ENCODE results near the gene ZXDC.

The ZXDC gene

GRCh38 chr3:126422121-126422520 is 53.6 kb downstream of the ZXDC start:
- H2AFZ ChIP-seq (ENCODE audit: low read length) = no peak overlapping the region
- H3K4me3 ChIP-seq (ENCODE audit: low read length, poor library complexity, severe bottlenecking) = no peak overlapping the region
- no peaks in the 10 kb centered on the region for H3K79me2 ChIP-seq (ENCODE audit: insufficient read depth, low read length)
- no peak overlapping the region for H3K9ac ChIP-seq (ENCODE audit: low read depth, low read length, poor library complexity, severe bottlenecking)
- TF ChIP-seq EZH2phosphoT487 (IDR thresholded peaks at IDR 0.05; ENCODE audit: borderline replicate concordance) = no peak
- TF ChIP-seq, protein P1, sequence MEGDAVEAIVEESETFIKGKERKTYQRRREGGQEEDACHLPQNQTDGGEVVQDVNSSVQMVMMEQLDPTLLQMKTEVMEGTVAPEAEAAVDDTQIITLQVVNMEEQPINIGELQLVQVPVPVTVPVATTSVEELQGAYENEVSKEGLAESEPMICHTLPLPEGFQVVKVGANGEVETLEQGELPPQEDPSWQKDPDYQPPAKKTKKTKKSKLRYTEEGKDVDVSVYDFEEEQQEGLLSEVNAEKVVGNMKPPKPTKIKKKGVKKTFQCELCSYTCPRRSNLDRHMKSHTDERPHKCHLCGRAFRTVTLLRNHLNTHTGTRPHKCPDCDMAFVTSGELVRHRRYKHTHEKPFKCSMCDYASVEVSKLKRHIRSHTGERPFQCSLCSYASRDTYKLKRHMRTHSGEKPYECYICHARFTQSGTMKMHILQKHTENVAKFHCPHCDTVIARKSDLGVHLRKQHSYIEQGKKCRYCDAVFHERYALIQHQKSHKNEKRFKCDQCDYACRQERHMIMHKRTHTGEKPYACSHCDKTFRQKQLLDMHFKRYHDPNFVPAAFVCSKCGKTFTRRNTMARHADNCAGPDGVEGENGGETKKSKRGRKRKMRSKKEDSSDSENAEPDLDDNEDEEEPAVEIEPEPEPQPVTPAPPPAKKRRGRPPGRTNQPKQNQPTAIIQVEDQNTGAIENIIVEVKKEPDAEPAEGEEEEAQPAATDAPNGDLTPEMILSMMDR (conservative IDR thresholded peaks at IDR 0.05; ENCODE audit: low read length) = no peak
- H3K27me3 ChIP-seq (ENCODE audit: insufficient read depth, low read length, poor library complexity, severe bottlenecking) = no peaks in the 10 kb centered on the region
- H4K20me1 ChIP-seq (ENCODE audit: insufficient read depth, low read length, poor library complexity, severe bottlenecking) = no peaks in the 10 kb centered on the region
- H3K4me2 ChIP-seq (ENCODE audit: low read depth, low read length, poor library complexity, severe bottlenecking) = no peak overlapping the region
- H3F3A ChIP-seq (ENCODE audit: low read depth) = no peaks in the 10 kb centered on the region
- H3K9me3 ChIP-seq (ENCODE audit: insufficient read depth, low read depth, low read length) = peaks cover 9% of the 10 kb centered on the region; the same call in 1 of the 2 replicates
- peaks cover 4% of the 10 kb centered on the region for H3K4me1 ChIP-seq (ENCODE audit: insufficient read depth, low read length, poor library complexity, severe bottlenecking)
- no peaks in the 10 kb centered on the region for H3K36me3 ChIP-seq (ENCODE audit: insufficient read depth, low read length)
- no peaks in the 10 kb centered on the region for H3K9me2 ChIP-seq (replicated peaks; ENCODE audit: low read depth, low read length)

- no peaks in the 10 kb centered on the region for H3K79me2 ChIP-seq (ENCODE audit: insufficient read depth, low read length)
- H3K9me2 ChIP-seq (replicated peaks; ENCODE audit: low read depth, low read length) = no peaks in the 10 kb centered on the region
- peaks cover 9% of the 10 kb centered on the region; the same call in 1 of the 2 replicates for H3K9me3 ChIP-seq (ENCODE audit: insufficient read depth, low read depth, low read length)
- H3K4me3 ChIP-seq (ENCODE audit: low read length, poor library complexity, severe bottlenecking) = no peak overlapping the region
- H3K9ac ChIP-seq (ENCODE audit: low read depth, low read length, poor library complexity, severe bottlenecking) = no peak overlapping the region
- no peaks in the 10 kb centered on the region for H3K36me3 ChIP-seq (ENCODE audit: insufficient read depth, low read length)
- H3K4me2 ChIP-seq (ENCODE audit: low read depth, low read length, poor library complexity, severe bottlenecking) = no peak overlapping the region
- TF ChIP-seq EZH2phosphoT487 (IDR thresholded peaks at IDR 0.05; ENCODE audit: borderline replicate concordance) = no peak
- TF ChIP-seq, protein P1 (conservative IDR thresholded peaks at IDR 0.05; ENCODE audit: low read length) = no peak
- H3K4me1 ChIP-seq (ENCODE audit: insufficient read depth, low read length, poor library complexity, severe bottlenecking) = peaks cover 8% of the 10 kb centered on the region
- no peaks in the 10 kb centered on the region for H4K20me1 ChIP-seq (ENCODE audit: insufficient read depth, low read length, poor library complexity, severe bottlenecking)
- H3K27me3 ChIP-seq (ENCODE audit: insufficient read depth, low read length, poor library complexity, severe bottlenecking) = no peaks in the 10 kb centered on the region
- H3F3A ChIP-seq (ENCODE audit: low read depth) = no peaks in the 10 kb centered on the region
- H2AFZ ChIP-seq (ENCODE audit: low read length) = no peak overlapping the region
These were observed 54.0 kb downstream of the ZXDC start for GRCh38 chr3:126421573-126422119.

DNA sequence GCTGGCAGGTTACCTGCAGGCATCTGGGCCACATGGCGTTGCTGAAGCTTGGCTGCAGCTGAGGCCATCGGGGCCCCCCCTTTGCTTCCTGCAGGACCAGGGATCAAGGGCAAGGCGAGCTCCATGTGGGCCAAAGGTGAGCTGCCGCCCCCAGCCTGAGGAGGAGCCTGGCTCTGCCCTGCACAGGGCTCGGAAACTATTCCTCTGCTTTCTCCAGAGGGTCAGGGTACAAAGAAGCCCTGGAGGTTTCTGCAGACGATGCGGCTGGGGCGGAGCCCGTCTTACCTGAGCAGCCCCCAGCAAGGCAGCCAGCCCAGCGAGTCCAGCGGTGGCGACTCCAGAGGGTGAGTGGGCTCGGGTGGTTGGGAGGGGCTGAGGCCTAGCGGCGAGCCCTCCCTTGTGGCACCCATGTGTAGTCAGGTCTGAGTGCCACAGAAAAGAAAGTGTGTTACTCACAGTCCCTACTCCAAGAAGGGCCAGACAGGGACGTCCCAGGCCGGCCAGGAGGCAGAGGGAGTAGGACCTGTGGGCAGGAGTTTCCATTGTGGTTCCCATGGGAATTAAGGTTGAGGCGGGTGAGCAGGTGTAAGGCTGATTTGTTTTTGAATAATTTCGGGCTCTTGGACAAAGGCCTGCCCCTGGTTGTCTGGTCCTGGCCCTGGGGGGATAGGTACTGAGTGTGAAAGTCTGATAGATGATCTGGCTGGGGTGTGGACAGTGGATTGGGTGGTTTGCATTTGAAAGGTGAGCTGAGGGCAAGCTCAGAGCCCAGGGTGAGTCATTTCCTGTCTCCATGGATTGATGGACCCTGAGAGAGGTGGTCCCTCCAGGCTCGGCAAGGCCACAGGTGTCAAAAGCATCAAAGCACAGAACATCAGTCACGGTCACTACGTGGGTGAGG is 55.6 kb downstream of the ZXDC start:
- no peaks in the 10 kb centered on the region for H3K9me3 ChIP-seq (ENCODE audit: insufficient read depth, low read depth, low read length)
- TF ChIP-seq EZH2phosphoT487 (IDR thresholded peaks at IDR 0.05; ENCODE audit: borderline replicate concordance) = no peak
- TF ChIP-seq, protein P1 (conservative IDR thresholded peaks at IDR 0.05; ENCODE audit: low read length) = no peak
- no peak overlapping the region for H3K4me2 ChIP-seq (ENCODE audit: low read depth, low read length, poor library complexity, severe bottlenecking)
- no peak overlapping the region for H3K4me3 ChIP-seq (ENCODE audit: low read length, poor library complexity, severe bottlenecking)
- no peaks in the 10 kb centered on the region for H3K9me2 ChIP-seq (replicated peaks; ENCODE audit: low read depth, low read length)
- no peak overlapping the region for H2AFZ ChIP-seq (ENCODE audit: low read length)
- H3K9ac ChIP-seq (ENCODE audit: low read depth, low read length, poor library complexity, severe bottlenecking) = no peak overlapping the region
- H4K20me1 ChIP-seq (ENCODE audit: insufficient read depth, low read length, poor library complexity, severe bottlenecking) = no peaks in the 10 kb centered on the region
- no peaks in the 10 kb centered on the region for H3K79me2 ChIP-seq (ENCODE audit: insufficient read depth, low read length)
- peaks cover 8% of the 10 kb centered on the region for H3K4me1 ChIP-seq (ENCODE audit: insufficient read depth, low read length, poor library complexity, severe bottlenecking)
- no peaks in the 10 kb centered on the region for H3F3A ChIP-seq (ENCODE audit: low read depth)
- no peaks in the 10 kb centered on the region for H3K36me3 ChIP-seq (ENCODE audit: insufficient read depth, low read length)
- no peaks in the 10 kb centered on the region for H3K27me3 ChIP-seq (ENCODE audit: insufficient read depth, low read length, poor library complexity, severe bottlenecking)

All from Loucy (cell line).